ENCODE results near the gene PCDHGC5.

Gene PCDHGC5

DNA sequence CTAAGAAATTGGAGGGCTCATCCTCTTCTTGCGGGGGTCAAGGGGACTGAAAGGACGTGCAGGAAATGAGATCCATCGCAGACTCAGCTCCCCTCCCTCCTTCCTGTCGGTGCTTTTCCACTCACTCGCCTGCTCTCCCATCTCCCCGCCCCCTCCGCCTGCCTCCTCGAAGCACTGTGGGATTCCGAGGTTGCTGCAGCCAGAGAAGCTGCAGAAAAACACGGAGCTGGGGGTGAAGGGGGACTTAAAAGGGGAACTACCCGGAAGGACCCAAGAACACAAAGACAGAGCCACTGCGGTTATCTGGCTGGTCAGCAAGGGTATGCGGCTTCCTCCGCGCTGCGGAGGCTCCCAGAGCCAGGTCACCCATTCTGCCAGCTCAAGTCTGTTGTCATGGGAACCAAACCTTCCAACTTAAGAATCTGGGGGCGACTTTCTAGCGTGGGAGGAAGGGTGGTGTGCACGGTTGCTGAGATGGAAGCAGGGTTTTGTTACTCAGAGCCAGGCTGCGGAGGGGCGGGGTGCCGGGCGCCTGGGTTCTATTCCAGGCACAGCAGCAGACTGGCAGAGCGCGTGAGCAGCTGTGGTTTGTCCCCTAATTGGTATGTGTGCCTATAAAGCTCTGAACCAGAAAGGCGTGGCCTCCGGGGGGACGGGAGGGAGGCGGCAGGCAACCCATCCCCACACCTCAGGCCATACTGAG is 24.9 kb downstream of the PCDHGC5 start:
- peak; percentile 59 for DNase-seq

GRCh38 chr5:141514330-141515133 is 25.7 kb downstream of the PCDHGC5 start:
- DNase-seq = no peak

DNA sequence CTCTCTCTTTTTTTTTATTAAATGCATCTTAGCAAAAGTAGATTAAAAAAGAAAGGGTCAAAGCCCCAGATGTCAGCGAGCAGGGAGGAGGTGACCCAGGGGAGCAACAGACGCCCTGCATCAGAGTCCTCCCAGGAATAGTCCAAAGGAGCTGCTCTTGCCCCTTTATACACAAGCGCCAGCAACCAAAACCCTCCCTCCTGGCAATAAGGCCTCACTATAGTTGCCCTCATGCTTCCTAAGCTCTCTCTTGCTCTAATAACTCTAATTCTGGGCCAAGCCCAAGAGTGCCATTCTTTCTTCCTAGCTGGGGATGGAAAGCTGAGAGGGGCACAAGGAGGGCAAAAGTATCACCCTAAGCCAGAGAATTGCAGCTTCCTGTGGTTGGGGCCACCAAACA is 26.3 kb downstream of the PCDHGC5 start:
- no peak for DNase-seq

- DNase-seq = no peak
Measured at GRCh38 chr5:141515946-141516671, 27.2 kb downstream of the PCDHGC5 start.

DNA sequence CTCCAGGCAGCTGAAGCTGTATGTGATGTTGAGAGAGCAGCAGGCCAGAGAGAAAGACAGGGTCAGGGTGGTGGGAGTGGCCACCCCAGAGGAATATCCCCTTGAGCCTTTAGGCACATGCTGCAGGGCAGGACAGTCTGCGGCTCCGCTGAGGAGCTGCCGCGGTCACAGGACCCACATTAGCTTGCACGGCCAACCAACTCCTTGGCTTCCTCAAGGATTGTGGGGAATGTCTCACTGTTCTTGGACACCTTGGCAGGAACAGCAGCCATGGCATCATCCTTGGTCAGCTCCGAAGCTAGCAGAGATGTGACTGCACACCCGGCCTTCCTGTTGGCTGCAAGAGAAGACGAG is 27.8 kb downstream of the PCDHGC5 start:
- no peak for DNase-seq

DNA sequence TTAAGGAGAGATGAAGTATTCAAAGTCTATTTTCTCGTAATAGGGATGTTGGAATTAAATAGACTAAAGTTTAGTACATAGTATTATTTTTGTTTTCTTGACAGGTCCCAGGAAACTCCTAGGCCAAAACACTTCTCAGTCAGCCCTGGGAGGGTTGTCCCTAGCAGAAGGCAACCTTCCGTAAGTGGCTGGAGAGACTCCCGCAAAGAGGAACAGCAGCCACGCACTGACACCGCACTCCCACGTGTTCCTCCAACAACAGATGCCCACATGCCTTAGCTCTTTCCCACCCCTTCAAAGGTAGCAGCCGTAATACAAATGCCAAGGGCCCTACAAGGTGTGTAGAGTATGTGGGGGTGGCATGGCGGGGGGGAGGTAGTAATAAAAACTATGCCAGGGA is 28.4 kb downstream of the PCDHGC5 start:
- DNase-seq = no peak

- no peak for DNase-seq
Measured at GRCh38 chr5:141517880-141518617, 29.2 kb downstream of the PCDHGC5 start.

- no peak for DNase-seq
Measured at GRCh38 chr5:141518618-141519015, 29.7 kb downstream of the PCDHGC5 start.

- DNase-seq = no peak
Measured at GRCh38 chr5:141519605-141520565, 31.0 kb downstream of the PCDHGC5 start.

DNA sequence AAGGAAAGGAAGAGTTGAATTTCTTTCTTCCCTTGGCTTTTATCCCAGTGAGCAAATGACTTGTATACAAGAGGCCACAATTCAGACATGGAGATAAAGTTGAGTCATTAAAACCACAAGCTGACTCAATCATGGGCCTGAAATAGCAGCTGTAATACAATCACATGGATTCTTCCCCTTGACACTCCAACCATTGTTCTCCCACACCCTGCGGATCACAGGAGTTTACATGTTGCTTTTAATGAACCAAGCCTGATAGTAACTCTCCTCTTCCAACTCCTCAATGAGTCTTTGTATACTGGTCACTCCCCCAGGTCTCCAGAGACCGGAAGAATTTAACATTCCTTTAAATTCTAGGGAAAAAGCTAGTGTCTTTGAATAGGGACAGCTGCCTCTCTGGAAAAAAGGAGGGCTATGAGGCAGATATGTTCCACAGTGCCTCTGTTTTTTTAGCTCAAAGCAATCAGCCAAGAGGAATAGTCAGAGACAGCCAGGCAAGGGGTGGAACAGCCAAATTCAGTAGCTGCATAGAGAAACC is 32.4 kb downstream of the PCDHGC5 start:
- DNase-seq = no peak

GRCh38 chr5:141522301-141522700 is 33.4 kb downstream of the PCDHGC5 start:
- DNase-seq = no peak

DNA sequence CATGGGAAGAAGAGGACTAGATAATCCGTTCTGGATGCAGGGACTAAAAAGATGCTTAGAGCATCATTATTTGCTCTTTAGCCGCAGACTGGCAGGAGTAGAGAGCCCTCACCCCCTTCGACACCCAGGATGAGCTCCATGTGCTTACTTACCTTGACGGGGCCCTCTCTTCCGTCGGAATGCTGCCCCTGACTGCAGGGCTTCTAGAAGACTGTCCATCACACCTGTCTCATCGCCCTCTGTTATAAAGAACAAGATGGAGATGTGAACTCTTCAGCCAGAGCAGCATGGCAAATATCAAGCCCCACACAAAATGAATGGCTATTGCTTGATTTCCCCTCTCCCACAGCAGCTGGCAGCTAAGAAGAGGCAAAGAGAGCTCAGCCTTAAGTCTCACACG is 35.1 kb downstream of the PCDHGC5 start:
- DNase-seq = no peak

DNA sequence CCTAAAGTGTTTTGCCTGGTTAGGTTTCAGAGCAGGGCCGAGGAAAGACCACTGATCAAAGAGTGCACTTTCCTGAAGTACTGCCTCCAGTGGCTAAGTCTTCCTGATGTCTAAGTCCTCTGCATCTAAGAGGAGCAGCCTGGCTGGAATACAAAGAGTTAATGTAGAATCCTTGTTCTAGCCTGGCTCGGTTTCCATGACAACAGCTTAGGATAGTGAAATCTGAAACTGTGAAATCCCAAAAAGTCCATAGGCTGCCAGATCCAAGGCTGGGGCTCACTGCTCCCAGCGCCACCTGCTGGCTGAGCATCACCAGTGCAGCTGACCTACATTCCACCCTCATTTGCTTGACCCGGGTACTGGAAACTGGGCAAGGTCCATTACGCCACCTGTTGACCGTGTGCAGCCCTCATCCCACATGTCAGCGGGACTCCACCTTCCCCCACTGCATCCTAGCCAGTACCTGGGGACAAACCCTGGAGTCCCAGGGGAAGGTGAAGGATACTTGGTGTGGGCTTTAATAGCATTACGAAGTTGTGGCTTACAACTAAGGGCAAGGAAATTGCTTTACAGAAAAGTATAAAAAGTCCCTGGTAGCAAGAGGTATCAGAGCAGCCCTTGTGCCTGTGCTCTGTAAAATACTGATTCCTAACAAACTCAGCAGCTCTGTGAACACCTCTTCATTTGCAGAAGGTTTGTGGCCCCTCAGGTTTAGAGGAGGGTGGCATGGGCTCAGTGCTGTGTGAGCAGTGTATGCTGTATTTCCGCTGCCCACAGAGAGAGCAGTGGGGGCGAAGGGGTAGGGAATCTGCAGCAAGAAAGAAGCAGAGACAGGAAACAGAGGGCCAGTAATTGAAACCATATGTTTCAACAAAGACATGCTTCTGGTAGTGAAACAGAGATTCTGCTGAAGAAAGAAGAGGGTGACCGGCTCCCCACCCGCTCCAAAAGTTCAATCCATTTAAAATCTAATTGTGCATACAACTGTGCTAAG is 36.0 kb downstream of the PCDHGC5 start:
- DNase-seq = peak; percentile 48

DNA sequence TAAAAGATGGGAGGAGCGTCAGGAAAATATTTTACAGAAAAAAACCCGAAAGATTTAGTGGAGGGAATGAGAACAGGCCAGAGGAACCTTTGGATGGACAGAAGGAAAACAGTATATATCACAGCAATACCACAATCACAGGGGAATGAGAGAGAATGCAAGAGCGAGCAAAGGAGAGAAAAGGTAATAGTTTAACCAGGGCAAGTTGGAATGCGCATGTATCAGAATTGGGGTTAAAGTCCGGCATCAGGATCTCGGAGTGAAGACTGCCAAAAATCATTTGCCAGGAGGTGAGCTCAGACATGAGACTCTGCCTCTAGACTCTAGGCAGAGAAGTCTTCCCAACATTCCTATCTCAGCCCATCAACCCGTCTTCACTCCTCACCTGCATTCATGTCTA is 36.8 kb downstream of the PCDHGC5 start:
- DNase-seq = no peak

DNA sequence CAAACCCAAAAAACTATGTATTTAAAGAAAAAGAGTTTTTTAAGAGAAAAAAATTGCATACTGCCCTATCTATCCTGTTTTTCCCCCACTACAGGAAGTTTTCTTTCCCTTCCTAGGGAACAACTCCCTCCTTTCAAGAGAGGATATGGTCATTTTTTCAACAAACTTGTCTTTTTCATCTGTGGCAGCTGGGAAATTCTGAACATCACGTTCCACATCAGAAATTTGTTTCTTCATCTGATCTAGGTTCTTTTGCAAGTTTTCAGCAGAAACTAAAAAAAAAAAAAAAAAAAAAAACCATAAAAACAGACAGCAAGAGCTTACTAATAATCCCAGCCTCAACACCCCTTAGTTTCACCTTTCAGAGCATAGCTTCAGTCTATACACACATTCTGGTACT is 38.5 kb downstream of the PCDHGC5 start:
- DNase-seq = no peak

DNA sequence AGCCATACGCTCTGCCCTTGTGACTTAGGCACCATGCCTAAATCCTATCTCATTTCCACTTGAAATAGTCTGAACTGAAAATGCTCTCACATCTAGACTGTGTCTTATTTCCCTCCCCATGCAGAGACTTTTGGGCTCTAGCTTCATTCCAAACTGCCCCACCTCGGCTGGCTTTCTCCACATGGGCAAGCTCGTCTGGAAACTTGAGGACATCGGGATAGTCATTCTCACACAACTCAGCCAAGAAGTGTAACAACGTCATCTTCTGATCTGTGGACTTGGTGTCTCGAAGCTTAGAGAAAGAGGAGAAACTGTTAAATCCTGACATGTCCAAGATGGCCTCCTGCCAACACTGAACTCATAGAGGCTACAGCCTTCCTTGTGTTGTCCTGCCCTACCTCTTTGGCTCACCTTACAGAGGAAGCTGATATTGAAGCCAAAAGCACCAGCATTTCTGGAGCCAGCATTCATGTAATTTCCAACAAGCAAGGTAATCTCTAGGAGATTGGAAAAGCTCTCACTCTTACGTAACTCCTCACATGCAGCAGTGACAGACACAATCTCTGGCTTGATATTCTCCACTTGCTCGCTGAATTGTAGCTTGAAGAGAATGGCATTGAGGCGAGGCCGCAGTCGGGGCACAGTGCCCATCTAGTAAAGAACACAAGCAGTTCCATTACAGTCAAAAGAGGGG is 39.6 kb downstream of the PCDHGC5 start:
- DNase-seq = no peak

GRCh38 chr5:141529002-141529401 is 40.1 kb downstream of the PCDHGC5 start:
- no peak for DNase-seq

- no peak for DNase-seq
Measured at GRCh38 chr5:141529873-141530272, 41.0 kb downstream of the PCDHGC5 start.

DNA sequence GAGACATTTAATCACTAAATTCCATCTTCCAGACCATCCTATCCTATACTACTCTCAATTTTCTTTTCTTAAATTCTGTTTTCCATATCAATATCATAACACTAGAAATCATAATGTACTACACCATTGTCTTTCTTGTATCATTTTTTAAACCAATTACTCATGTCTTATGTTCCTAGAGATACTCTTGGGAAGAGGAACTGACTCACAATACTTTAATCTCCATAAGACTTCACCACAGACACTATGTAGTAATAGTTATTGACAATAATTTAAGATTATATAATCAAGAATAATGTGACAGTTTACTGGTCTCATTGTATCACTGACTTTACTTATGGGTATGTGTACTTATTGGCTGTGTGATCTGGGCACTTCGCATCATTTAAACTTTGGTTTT is 43.8 kb downstream of the PCDHGC5 start:
- DNase-seq = no peak

GRCh38 chr5:141533897-141534296 is 45.0 kb downstream of the PCDHGC5 start:
- DNase-seq = no peak

All from NCI-H1105 (cell line).